Activated naive CD4-positive, alpha-beta T cell treated with anti-CD3 and anti-CD28 coated beads, Interleukin-2, amount 10 ng/mL, durations not matched to agents 7 days and 5 days (primary cell): ENCODE measurements around the gene CACNA1F.
A peak's percentile ranks its signal among the peaks of the same experiment; 100 is the strongest.

Experiments
- CTCF ChIA-PET: fragments of 350-600 bp; sonication (Branson Sonifier 250); formaldehyde crosslinking; loops from one replicate; lab custom pipeline; 2021; ENCODE audit warnings: antibody characterized with exemption; lab: Charles Lee
- DNase-seq: peaks from one replicate; pipeline ENCODE4 v3.0.0-alpha.2; 2020
- H3K27ac Mint-ChIP-seq: one replicate; pipeline ENCODE4 v1.8.0; 2021; ENCODE audit warnings: mild to moderate bottlenecking, moderate library complexity, mixed read lengths
- H3K27me3 Mint-ChIP-seq: one replicate; pipeline ENCODE4 v1.8.0; 2021; ENCODE audit warnings: mild to moderate bottlenecking, mixed read lengths
- H3K36me3 Mint-ChIP-seq: one replicate; pipeline ENCODE4 v1.8.0; 2021; ENCODE audit warnings: mixed read lengths
- H3K4me1 Mint-ChIP-seq: one replicate; pipeline ENCODE4 v1.8.0; 2021; ENCODE audit warnings: mixed read lengths
- H3K4me3 Mint-ChIP-seq: one replicate; pipeline ENCODE4 v1.8.0; 2021; ENCODE audit warnings: mild to moderate bottlenecking, moderate library complexity, mixed read lengths
- H3K9me3 Mint-ChIP-seq: one replicate; pipeline ENCODE4 v1.8.0; 2021; ENCODE audit warnings: mixed read lengths

CACNA1F gene

GRCh38 chrX:49190821-49191573, 42.1 kb downstream of the CACNA1F start:
- CTCF ChIA-PET = interaction anchor here (0.7 kb wide), 1 partner anchor 25 kb away, joined by 3 read pairs; no protein-coding TSS in a partner anchor
- no peaks in the 10 kb centered on the region for H3K27me3 Mint-ChIP-seq
- H3K36me3 Mint-ChIP-seq = peaks cover 2% of the 10 kb centered on the region
- peak overlapping the region; percentile 89 for H3K27ac Mint-ChIP-seq
- DNase-seq = peak; percentile 90
- H3K4me1 Mint-ChIP-seq = peaks cover 49% of the 10 kb centered on the region
- peak overlapping the region; percentile 88 for H3K4me3 Mint-ChIP-seq
- H3K9me3 Mint-ChIP-seq = no peaks in the 10 kb centered on the region

- H3K4me1 Mint-ChIP-seq = peaks cover 56% of the 10 kb centered on the region
- CTCF ChIA-PET = no interaction called here
- H3K36me3 Mint-ChIP-seq = peaks cover 4% of the 10 kb centered on the region
- no peaks in the 10 kb centered on the region for H3K27me3 Mint-ChIP-seq
- no peaks in the 10 kb centered on the region for H3K9me3 Mint-ChIP-seq
- DNase-seq = no peak
- H3K27ac Mint-ChIP-seq = peak overlapping the region; percentile 62
- peak overlapping the region; percentile 88 for H3K4me3 Mint-ChIP-seq
These were observed 43.5 kb downstream of the CACNA1F start for GRCh38 chrX:49189606-49190005.

- Mint-ChIP-seq H3K9me3 (no peaks in the 10 kb centered on the region), H3K36me3 (peaks cover 4% of the 10 kb centered on the region), H3K4me3 (no peak overlapping the region), H3K27ac (no peak overlapping the region), H3K4me1 (peaks cover 58% of the 10 kb centered on the region), H3K27me3 (no peaks in the 10 kb centered on the region)
- DNase-seq = no peak
- CTCF ChIA-PET = no interaction called here
These were observed 44.6 kb downstream of the CACNA1F start for GRCh38 chrX:49188468-49189076.

- no peaks in the 10 kb centered on the region for H3K9me3 Mint-ChIP-seq
- H3K27me3 Mint-ChIP-seq = no peaks in the 10 kb centered on the region
- CTCF ChIA-PET = interaction anchor here (1.1 kb wide), 1 partner anchor 26 kb away, joined by 4 read pairs; no protein-coding TSS in a partner anchor
- no peak for DNase-seq
- H3K36me3 Mint-ChIP-seq = peaks cover 5% of the 10 kb centered on the region
- H3K27ac Mint-ChIP-seq = no peak overlapping the region
- H3K4me1 Mint-ChIP-seq = peaks cover 48% of the 10 kb centered on the region
- H3K4me3 Mint-ChIP-seq = no peak overlapping the region
These were observed 45.6 kb downstream of the CACNA1F start for GRCh38 chrX:49187526-49187925.

- H3K9me3 Mint-ChIP-seq = no peaks in the 10 kb centered on the region
- peaks cover 10% of the 10 kb centered on the region for H3K36me3 Mint-ChIP-seq
- DNase-seq = no peak
- no peak overlapping the region for H3K27ac Mint-ChIP-seq
- CTCF ChIA-PET = interaction anchor here (1.1 kb wide), 1 partner anchor 25 kb away, joined by 4 read pairs; no protein-coding TSS in a partner anchor
- peak overlapping the region; percentile 83 for H3K4me3 Mint-ChIP-seq
- no peaks in the 10 kb centered on the region for H3K27me3 Mint-ChIP-seq
- peaks cover 44% of the 10 kb centered on the region for H3K4me1 Mint-ChIP-seq
These were observed 46.1 kb downstream of the CACNA1F start for GRCh38 chrX:49187028-49187394.

GRCh38 chrX:49186125-49187027, 46.8 kb downstream of the CACNA1F start, which contains the start of gene PRICKLE3:
Gene PRICKLE3 (minus strand): TSS chrX:49186373. CDS start chrX:49186297, 76 bp downstream.
- Mint-ChIP-seq H3K4me3 (peak within 1 kb of the TSS; percentile 83), H3K27me3 (no peaks in the 10 kb centered on the region), H3K4me1 (peaks cover 44% of the 10 kb centered on the region), H3K27ac (peak within 1 kb of the TSS; percentile 73), H3K36me3 (peaks cover 10% of the 10 kb centered on the region), H3K9me3 (no peaks in the 10 kb centered on the region)
- DNase-seq = peak; percentile 84
- CTCF ChIA-PET = no interaction called here

- Mint-ChIP-seq H3K36me3 (peaks cover 19% of the 10 kb centered on the region), H3K4me3 (peak overlapping the region; percentile 83), H3K27ac (peak overlapping the region; percentile 73), H3K27me3 (no peaks in the 10 kb centered on the region), H3K4me1 (peaks cover 32% of the 10 kb centered on the region), H3K9me3 (no peaks in the 10 kb centered on the region)
- peak; percentile 58 for DNase-seq
- CTCF ChIA-PET = no interaction called here
These were observed 48.6 kb downstream of the CACNA1F start for GRCh38 chrX:49184294-49185281.

- Mint-ChIP-seq H3K27ac (no peak overlapping the region), H3K4me3 (no peak overlapping the region), H3K27me3 (no peaks in the 10 kb centered on the region), H3K9me3 (no peaks in the 10 kb centered on the region), H3K36me3 (peaks cover 26% of the 10 kb centered on the region), H3K4me1 (peaks cover 35% of the 10 kb centered on the region)
- DNase-seq = no peak
- CTCF ChIA-PET = no interaction called here
These were observed 49.3 kb downstream of the CACNA1F start for GRCh38 chrX:49183701-49184281.

GRCh38 chrX:49179358-49179757, 53.8 kb downstream of the CACNA1F start:
- Mint-ChIP-seq H3K27ac (peak overlapping the region; percentile 54), H3K36me3 (peaks cover 48% of the 10 kb centered on the region), H3K4me3 (no peak overlapping the region), H3K4me1 (peaks cover 37% of the 10 kb centered on the region), H3K9me3 (no peaks in the 10 kb centered on the region), H3K27me3 (no peaks in the 10 kb centered on the region)
- DNase-seq = no peak
- CTCF ChIA-PET = no interaction called here

- H3K27ac Mint-ChIP-seq = no peak overlapping the region
- H3K4me3 Mint-ChIP-seq = no peak overlapping the region
- CTCF ChIA-PET = no interaction called here
- H3K27me3 Mint-ChIP-seq = no peaks in the 10 kb centered on the region
- no peaks in the 10 kb centered on the region for H3K9me3 Mint-ChIP-seq
- peaks cover 54% of the 10 kb centered on the region for H3K36me3 Mint-ChIP-seq
- H3K4me1 Mint-ChIP-seq = peaks cover 35% of the 10 kb centered on the region
- no peak for DNase-seq
These were observed 54.6 kb downstream of the CACNA1F start for GRCh38 chrX:49178537-49178936.

- H3K4me3 Mint-ChIP-seq = no peak overlapping the region
- H3K27me3 Mint-ChIP-seq = no peaks in the 10 kb centered on the region
- H3K36me3 Mint-ChIP-seq = peaks cover 58% of the 10 kb centered on the region
- peaks cover 41% of the 10 kb centered on the region for H3K4me1 Mint-ChIP-seq
- CTCF ChIA-PET = no interaction called here
- peak overlapping the region; percentile 42 for H3K27ac Mint-ChIP-seq
- no peak for DNase-seq
- no peaks in the 10 kb centered on the region for H3K9me3 Mint-ChIP-seq
These were observed 55.2 kb downstream of the CACNA1F start for GRCh38 chrX:49177873-49178480.

- H3K27ac Mint-ChIP-seq = peak overlapping the region; percentile 50
- no peaks in the 10 kb centered on the region for H3K9me3 Mint-ChIP-seq
- peaks cover 59% of the 10 kb centered on the region for H3K36me3 Mint-ChIP-seq
- H3K27me3 Mint-ChIP-seq = no peaks in the 10 kb centered on the region
- peak; percentile 41 for DNase-seq
- peaks cover 46% of the 10 kb centered on the region for H3K4me1 Mint-ChIP-seq
- CTCF ChIA-PET = no interaction called here
- no peak overlapping the region for H3K4me3 Mint-ChIP-seq
These were observed 55.8 kb downstream of the CACNA1F start for GRCh38 chrX:49177338-49177833.
